HEK293T (cell line): ENCODE measurements around the gene GPR37L1.

Source experiments
- ARNT ChIP-seq: fragments of 450-650 bp; IDR thresholded peaks from 2 replicates; pipeline ENCODE4 v1.6.1; 2017; ENCODE audit warnings: mild to moderate bottlenecking
- BHLHE40 ChIP-seq: fragments of 450-650 bp; IDR thresholded peaks from 2 replicates; pipeline ENCODE4 v1.6.1; 2016; ENCODE audit warnings: mild to moderate bottlenecking, moderate library complexity, borderline replicate concordance
- ELF4 ChIP-seq: fragments of 450-650 bp; IDR thresholded peaks from 2 replicates; pipeline ENCODE4 v1.6.1; 2017; ENCODE audit warnings: antibody characterized with exemption
- FOXA1 ChIP-seq: fragments of 450-650 bp; IDR thresholded peaks from 2 replicates; pipeline ENCODE4 v1.6.1; 2016; ENCODE audit warnings: mild to moderate bottlenecking
- FOXK2 ChIP-seq: fragments of 450-650 bp; IDR thresholded peaks from 2 replicates; pipeline ENCODE4 v1.6.1; 2016; ENCODE audit warnings: mild to moderate bottlenecking
- FOXM1 ChIP-seq: fragments of 450-650 bp; IDR thresholded peaks from 2 replicates; pipeline ENCODE4 v1.6.1; 2017; ENCODE audit warnings: mild to moderate bottlenecking, borderline replicate concordance
- L3MBTL2 ChIP-seq: fragments of 450-650 bp; conservative IDR thresholded peaks from 2 replicates; pipeline ENCODE4 v1.6.1; 2016; ENCODE audit warnings: mild to moderate bottlenecking
- LEF1 ChIP-seq: fragments of 450-650 bp; IDR thresholded peaks from 2 replicates; pipeline ENCODE4 v1.6.1; 2017; ENCODE audit warnings: mild to moderate bottlenecking, borderline replicate concordance
- SP1 ChIP-seq: fragments of 450-650 bp; IDR thresholded peaks from 2 replicates; pipeline ENCODE4 v1.6.1; 2017
- SUZ12 ChIP-seq: fragments of 450-650 bp; IDR thresholded peaks from 2 replicates; pipeline ENCODE4 v1.6.1; 2016; ENCODE audit warnings: mild to moderate bottlenecking
- TARDBP ChIP-seq: fragments of 450-650 bp; IDR thresholded peaks from 2 replicates; pipeline ENCODE4 v1.6.1; 2016
- ZNF384 ChIP-seq: fragments of 450-650 bp; IDR thresholded peaks from 2 replicates; pipeline ENCODE4 v1.6.1; 2016
- TF ChIP-seq, protein P1 (sequence below): fragments of 450-650 bp; IDR thresholded peaks from 2 replicates; pipeline ENCODE4 v1.6.1; 2016

DNA sequence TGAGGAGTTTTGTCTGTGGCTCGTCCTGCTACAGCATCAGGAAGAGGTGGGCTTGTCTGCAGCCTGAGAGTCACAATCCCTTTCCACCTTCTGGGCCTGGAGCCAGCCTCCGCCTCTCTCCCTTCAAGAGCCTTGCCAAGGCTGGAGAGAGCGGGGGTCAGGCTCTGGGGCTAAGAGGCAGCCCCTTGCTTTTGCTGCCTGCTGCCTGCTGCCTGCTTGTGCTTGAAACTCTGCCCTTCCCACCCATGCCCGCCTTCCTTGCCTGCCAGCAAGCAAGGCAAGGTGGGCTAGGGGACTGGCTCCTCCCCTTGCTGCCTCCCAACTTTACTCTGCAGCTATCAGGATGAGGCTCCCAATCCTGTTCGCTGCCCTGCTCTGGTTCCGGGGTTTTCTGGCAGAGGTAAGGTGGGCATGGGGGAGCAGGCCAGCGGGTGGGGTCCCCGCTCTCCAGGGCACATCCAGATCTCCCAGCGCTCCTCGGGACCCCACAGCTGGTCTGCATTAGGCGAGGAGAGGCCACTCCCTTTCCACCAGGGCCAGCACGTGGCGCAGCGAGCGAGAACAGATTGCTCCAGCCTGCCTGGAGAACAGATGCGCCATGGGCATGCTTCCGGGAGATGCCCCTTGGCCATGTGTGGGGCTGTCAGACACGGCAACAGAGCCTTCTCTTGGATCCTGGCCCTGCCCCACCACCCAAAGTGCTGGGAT is 45.1 kb downstream of the GPR37L1 start:
- no peak for TF ChIP-seq SP1
- TF ChIP-seq ELF4 = no peak
- TF ChIP-seq FOXK2 = no peak
- TF ChIP-seq ARNT = no peak
- TF ChIP-seq FOXM1 = no peak
- TF ChIP-seq TARDBP = no peak
- no peak for TF ChIP-seq ZNF384
- no peak for TF ChIP-seq SUZ12
- TF ChIP-seq FOXA1 = no peak
- no peak for TF ChIP-seq BHLHE40
- no peak for TF ChIP-seq LEF1
- no peak for TF ChIP-seq L3MBTL2
- TF ChIP-seq, protein P1, sequence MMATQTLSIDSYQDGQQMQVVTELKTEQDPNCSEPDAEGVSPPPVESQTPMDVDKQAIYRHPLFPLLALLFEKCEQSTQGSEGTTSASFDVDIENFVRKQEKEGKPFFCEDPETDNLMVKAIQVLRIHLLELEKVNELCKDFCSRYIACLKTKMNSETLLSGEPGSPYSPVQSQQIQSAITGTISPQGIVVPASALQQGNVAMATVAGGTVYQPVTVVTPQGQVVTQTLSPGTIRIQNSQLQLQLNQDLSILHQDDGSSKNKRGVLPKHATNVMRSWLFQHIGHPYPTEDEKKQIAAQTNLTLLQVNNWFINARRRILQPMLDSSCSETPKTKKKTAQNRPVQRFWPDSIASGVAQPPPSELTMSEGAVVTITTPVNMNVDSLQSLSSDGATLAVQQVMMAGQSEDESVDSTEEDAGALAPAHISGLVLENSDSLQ = no peak
